HUES64 (cell line): Measurements from ENCODE around the gene GRAMD1B.

ENCODE experiments used
- H3K27ac ChIP-seq: 2 replicates; pipeline ENCODE4 v1.7.0; 2013; ENCODE audit warnings: low read depth, low read length, inconsistent platforms
- H3K27me3 ChIP-seq: 2 replicates; pipeline ENCODE4 v1.6.1; 2013; ENCODE audit warnings: mild to moderate bottlenecking, low read length; ENCODE audit not compliant: insufficient read depth
- H3K36me3 ChIP-seq: 2 replicates; pipeline ENCODE4 v1.6.1; 2013; ENCODE audit warnings: mild to moderate bottlenecking, low read length; ENCODE audit not compliant: insufficient read depth
- H3K4me1 ChIP-seq: 2 replicates; pipeline ENCODE4 v1.6.1; 2013; ENCODE audit warnings: mild to moderate bottlenecking, low read length, moderate library complexity; ENCODE audit not compliant: insufficient read depth
- H3K4me3 ChIP-seq: 2 replicates; pipeline ENCODE4 v1.5.1; 2013; ENCODE audit warnings: mild to moderate bottlenecking, low read length, moderate library complexity
- H3K9ac ChIP-seq: 2 replicates; pipeline ENCODE4 v1.6.1; 2013; ENCODE audit warnings: mild to moderate bottlenecking, low read depth, low read length
- H3K9me3 ChIP-seq: 2 replicates; pipeline ENCODE4 v1.6.1; 2013; ENCODE audit warnings: low read depth, low read length; ENCODE audit not compliant: insufficient read depth
- WGBS: fragments of 150-250, 120-280 bp; methylation state at CpG from one replicate; pipeline ENCODE4 v1.1.7; 2013; ENCODE audit warnings: missing lambda C conversion rate; 5-methylcytosine and 5-hydroxymethylcytosine counted together

Gene GRAMD1B

DNA sequence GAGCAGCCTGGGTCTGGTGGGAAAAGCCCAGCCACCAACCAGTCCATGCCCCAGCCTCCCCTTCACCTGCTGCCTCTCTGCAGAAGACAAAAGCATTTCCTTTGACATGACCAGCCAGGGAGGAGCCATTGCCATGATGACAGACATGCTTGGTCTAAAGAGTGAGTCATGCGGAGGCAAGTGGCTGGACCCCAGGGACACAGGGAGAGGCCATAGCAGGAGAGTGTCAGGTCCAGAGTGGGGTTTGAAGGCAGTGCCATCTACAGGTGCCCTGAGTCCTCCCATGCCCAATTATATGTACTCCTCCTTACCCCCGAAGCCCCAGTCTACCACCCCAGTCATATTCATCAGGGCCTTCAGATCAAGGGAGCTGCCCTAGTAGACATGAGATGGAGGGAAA lies 157.0 kb downstream of the GRAMD1B start:
- no peak overlapping the region for H3K9ac ChIP-seq
- no peaks in the 10 kb centered on the region for H3K4me1 ChIP-seq
- 0 out of 2 replicates have a peak, but pooled peaks cover 4% of the 10 kb centered on the region for H3K36me3 ChIP-seq
- H3K4me3 ChIP-seq = no peak overlapping the region
- no peak overlapping the region for H3K27ac ChIP-seq
- no peaks in the 10 kb centered on the region for H3K9me3 ChIP-seq
- H3K27me3 ChIP-seq = no peaks in the 10 kb centered on the region
- 90% methylated on average over 2 of the region's 2 CpGs for WGBS

DNA sequence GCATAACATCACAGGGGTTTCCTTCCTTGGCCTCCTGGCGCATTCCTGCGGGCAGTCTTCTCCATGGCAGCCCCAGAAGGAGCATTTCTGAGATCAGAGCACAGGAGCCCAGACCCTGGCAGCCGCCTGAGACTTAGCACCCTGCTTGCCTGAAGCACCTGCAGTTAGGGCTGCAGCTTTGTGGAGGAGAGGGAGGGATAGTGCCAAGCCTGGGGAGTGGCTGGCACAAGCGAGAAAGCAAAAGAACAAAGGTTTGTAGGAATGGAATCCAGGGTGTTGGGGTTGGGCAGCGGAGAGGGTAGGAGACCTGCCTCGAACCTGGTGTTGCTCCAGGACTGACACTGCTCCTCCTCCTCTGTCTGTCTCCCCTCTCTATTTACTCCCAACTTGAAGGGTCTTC lies 157.5 kb downstream of the GRAMD1B start:
- H3K27ac ChIP-seq = no peak overlapping the region
- no peaks in the 10 kb centered on the region for H3K27me3 ChIP-seq
- H3K4me1 ChIP-seq = no peaks in the 10 kb centered on the region
- WGBS = 95% methylated on average over 6 of the region's 6 CpGs
- H3K36me3 ChIP-seq = 0 out of 2 replicates have a peak, but pooled peaks cover 4% of the 10 kb centered on the region
- no peak overlapping the region for H3K9ac ChIP-seq
- no peak overlapping the region for H3K4me3 ChIP-seq
- no peaks in the 10 kb centered on the region for H3K9me3 ChIP-seq

DNA sequence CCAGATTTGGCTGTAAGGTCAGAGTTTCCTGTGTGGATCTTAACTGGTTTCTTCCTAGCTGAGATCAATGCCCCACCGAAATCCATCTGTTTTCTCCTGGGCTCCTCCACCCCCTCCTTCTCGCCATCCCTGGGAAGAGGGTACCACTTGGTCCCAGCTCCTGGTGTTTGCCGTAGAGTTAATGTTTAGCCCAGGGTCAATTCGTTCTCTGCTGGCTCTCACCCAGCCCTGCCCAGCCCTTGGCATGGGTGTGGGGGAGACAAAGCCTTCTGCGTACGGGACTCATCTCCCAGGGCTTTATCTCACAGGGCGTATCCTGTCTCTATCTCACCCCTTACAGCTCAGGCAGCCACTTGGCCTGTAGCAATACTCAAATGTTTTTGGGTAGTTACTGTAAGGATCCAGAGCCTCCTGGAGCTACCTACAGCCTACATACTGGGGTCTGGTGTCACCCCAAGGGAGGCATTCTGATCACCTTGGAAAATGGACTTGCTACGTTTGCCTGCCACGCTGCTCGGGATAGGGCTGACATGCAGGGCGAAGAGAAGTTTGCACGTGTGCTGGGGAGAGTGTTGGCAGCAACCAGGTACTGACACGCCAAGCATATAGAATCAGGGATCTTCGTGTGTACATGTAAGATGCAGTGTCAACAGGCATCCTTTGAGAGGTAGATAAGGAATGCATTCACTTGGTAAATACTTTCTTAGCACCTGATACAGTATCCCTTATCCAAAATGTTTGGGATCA lies 158.2 kb downstream of the GRAMD1B start:
- Histone ChIP-seq H3K36me3 (0 out of 2 replicates have a peak, but pooled peaks cover 4% of the 10 kb centered on the region), H3K9me3 (no peaks in the 10 kb centered on the region), H3K4me3 (no peak overlapping the region), H3K27me3 (no peaks in the 10 kb centered on the region), H3K27ac (no peak overlapping the region), H3K9ac (no peak overlapping the region), H3K4me1 (no peaks in the 10 kb centered on the region)
- WGBS = 92% methylated on average over 14 of the region's 14 CpGs

DNA sequence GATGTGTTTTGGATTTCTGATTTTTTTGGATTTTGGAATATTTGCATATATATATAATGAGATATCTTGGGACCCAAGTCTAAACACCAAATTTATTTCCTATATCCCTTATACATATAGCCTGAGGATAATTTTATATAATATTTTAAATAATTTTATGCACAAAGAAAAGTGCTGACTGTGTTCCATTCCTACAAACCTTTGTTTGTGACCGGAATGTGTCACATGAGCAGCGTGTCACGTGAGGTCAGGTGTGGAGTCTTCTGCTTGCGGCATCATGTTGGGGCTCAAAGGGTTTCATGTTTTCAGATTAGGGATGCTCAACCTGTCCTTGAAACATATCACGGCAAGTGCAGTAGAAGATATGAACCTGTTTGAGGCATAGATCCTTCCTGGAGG lies 158.8 kb downstream of the GRAMD1B start:
- Histone ChIP-seq H3K36me3 (0 out of 2 replicates have a peak, but pooled peaks cover 6% of the 10 kb centered on the region), H3K4me3 (no peak overlapping the region), H3K9ac (no peak overlapping the region), H3K4me1 (no peaks in the 10 kb centered on the region), H3K27me3 (no peaks in the 10 kb centered on the region), H3K9me3 (no peaks in the 10 kb centered on the region), H3K27ac (no peak overlapping the region)
- WGBS = 94% methylated on average over 5 of the region's 5 CpGs

DNA sequence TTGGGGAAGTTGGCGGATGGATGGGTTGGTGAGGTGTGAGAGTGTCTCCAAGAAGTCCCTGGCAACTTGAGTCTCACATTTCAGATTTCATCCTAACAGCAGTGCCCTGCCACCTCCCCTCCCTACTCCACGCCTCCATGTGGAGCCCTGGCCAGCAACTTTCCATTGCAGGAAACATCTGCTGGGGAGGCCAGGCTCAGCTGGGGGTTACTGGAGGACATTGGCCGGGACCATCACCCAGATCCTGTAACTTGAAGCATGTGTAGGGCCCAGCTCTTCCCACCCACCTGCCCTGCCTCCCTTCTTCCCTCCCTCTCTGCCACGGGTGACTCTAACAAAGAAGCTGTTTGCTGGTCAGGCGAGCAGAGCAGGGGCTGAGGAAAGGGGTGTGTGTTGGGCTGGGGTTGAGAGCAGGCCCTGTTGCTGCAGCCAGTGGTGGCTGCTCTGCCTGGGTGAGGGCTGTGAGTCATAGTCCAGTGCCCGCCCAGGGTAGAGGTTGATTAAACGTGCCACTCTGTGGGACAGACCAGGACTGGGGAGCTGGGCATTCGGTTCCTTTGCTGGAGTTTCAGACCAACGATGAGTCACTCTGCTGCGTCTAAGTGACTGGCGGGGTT lies 160.3 kb downstream of the GRAMD1B start:
- Histone ChIP-seq H3K9me3 (no peaks in the 10 kb centered on the region), H3K4me1 (no peaks in the 10 kb centered on the region), H3K27me3 (no peaks in the 10 kb centered on the region), H3K27ac (no peak overlapping the region), H3K36me3 (0 out of 2 replicates have a peak, but pooled peaks cover 7% of the 10 kb centered on the region), H3K9ac (no peak overlapping the region), H3K4me3 (no peak overlapping the region)
- WGBS = 90% methylated on average over 10 of the region's 11 CpGs

DNA sequence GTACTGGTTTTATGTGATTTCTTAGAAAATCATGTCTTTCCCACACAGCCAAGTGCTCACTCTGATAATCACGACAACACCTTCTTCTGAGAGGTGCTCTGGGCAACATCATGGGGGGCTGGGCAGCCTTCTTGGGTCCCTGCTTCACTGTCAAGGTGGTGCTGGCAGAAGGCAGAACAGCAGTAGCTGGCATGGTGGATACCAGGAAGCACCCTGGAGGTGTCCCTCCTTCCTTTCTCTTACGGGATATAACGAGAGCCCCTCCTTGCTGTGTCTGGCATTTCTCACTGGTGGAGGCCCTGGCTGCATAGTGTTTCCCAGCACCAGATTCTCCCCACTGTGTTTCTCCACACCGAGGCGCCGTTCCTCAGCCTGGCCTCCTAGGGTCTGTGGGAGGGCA lies 163.5 kb downstream of the GRAMD1B start:
- H3K4me1 ChIP-seq = no peaks in the 10 kb centered on the region
- H3K27ac ChIP-seq = no peak overlapping the region
- no peaks in the 10 kb centered on the region for H3K27me3 ChIP-seq
- H3K4me3 ChIP-seq = no peak overlapping the region
- no peak overlapping the region for H3K9ac ChIP-seq
- WGBS = 86% methylated on average over 5 of the region's 6 CpGs
- no peaks in the 10 kb centered on the region for H3K9me3 ChIP-seq
- H3K36me3 ChIP-seq = peaks cover 18% of the 10 kb centered on the region; the same call in 1 of the 2 replicates

DNA sequence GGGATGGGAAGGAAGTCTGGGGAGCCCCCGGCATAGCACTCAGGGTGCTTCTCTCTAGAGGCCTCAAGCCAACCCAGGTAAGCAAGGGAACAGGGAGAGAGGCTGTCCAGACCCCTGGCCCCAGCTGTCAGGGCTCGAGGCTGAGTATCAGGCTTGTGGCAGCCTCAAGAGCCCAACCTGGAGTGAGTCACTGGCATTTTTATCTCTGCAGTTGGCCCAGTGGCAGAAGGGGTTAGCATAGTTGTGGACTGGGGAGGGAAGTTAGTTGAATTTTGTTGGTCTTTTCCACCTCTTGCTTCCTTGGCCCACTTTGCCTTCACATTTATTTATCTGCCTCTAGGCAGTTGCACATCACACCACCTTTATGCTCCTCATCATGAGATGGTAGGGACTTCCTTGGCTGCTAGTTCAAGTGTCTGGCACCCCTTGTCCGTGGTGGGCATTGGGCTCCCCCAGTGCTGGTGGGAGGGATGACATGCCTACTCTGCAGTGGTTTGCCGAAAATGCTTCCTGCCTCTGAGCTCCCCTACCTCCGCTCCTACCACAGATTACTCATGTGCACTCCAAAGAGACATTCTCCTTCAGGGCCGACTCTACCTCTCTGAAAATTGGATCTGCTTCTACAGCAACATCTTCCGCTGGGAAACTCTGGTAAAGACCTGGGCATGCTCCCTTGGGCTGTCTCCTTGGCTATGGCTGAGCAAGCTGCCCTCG lies 164.3 kb downstream of the GRAMD1B start:
- H3K4me1 ChIP-seq = no peaks in the 10 kb centered on the region
- no peaks in the 10 kb centered on the region for H3K9me3 ChIP-seq
- 92% methylated on average over 8 of the region's 8 CpGs for WGBS
- H3K36me3 ChIP-seq = peaks cover 22% of the 10 kb centered on the region; the same call in 1 of the 2 replicates
- H3K9ac ChIP-seq = no peak overlapping the region
- no peak overlapping the region for H3K27ac ChIP-seq
- H3K4me3 ChIP-seq = no peak overlapping the region
- no peaks in the 10 kb centered on the region for H3K27me3 ChIP-seq

DNA sequence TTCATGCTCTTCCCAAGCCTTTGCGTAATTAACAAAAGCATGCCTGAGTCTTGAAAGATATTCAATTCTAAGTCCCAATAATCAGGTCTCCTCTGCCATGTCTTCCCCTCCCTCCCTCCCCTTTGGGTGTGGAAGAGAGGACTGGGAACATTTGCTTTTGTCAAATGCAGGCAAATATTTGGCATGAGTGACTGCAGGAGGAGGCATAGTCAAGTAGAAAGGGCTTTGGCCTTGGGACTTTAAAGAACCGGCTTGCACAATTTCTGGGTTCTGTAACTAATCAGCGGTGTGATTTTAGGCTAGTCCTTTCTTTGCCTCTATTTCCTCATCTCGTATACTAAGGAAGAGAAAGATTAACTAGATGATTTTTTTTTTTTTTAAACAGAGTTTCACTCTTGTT lies 164.9 kb downstream of the GRAMD1B start:
- H3K9me3 ChIP-seq = no peaks in the 10 kb centered on the region
- WGBS = 97% methylated on average over 3 of the region's 4 CpGs
- H3K9ac ChIP-seq = no peak overlapping the region
- no peaks in the 10 kb centered on the region for H3K4me1 ChIP-seq
- peaks cover 23% of the 10 kb centered on the region; the same call in 1 of the 2 replicates for H3K36me3 ChIP-seq
- H3K27ac ChIP-seq = no peak overlapping the region
- no peaks in the 10 kb centered on the region for H3K27me3 ChIP-seq
- H3K4me3 ChIP-seq = no peak overlapping the region

DNA sequence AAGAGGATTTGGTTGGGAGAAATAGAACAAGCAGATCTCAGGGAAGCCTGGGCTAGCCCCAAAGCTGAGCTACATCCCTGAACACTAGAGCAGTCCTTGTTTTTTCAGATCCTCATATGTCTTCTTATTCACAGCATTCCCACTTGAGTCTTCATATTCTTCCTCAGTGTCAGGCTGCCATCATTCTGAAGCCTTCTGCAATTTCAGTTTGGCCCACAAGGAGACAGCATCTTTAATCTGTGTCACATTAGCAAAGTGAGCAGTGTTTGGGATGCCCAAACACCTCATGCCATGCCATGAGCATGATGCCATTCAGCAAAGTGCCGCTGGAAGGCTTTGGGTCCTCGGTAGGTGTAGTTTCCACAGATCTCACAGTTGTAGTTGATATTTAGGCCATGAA lies 167.8 kb downstream of the GRAMD1B start:
- no peak overlapping the region for H3K4me3 ChIP-seq
- no peak overlapping the region for H3K9ac ChIP-seq
- no peaks in the 10 kb centered on the region for H3K27me3 ChIP-seq
- H3K36me3 ChIP-seq = peaks cover 42% of the 10 kb centered on the region
- H3K9me3 ChIP-seq = no peaks in the 10 kb centered on the region
- H3K27ac ChIP-seq = no peak overlapping the region
- WGBS = 95% methylated on average over 2 of the region's 2 CpGs
- H3K4me1 ChIP-seq = no peaks in the 10 kb centered on the region

DNA sequence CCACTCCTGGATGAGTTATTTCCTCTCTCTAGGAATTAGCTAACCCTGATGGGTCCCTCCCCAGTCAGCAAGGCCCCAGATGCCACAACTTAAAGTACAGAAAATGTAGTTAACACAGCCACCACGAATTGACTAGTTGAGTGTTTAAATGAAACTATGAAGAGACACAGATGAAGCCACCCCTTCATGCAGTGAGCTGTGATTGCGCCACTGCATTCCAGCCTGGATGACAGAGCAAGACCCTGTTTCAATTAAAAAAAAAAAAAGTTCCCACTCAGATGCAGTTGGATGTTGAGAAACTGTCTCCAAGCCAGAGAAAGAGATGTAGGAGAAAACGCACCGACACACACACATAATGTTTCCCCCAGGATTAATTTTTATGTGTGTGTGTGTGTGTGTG lies 171.1 kb downstream of the GRAMD1B start:
- Histone ChIP-seq H3K36me3 (peaks cover 60% of the 10 kb centered on the region), H3K9ac (no peak overlapping the region), H3K4me1 (no peaks in the 10 kb centered on the region), H3K27me3 (no peaks in the 10 kb centered on the region), H3K27ac (no peak overlapping the region), H3K4me3 (no peak overlapping the region), H3K9me3 (no peaks in the 10 kb centered on the region)
- 92% methylated on average over 4 of the region's 4 CpGs for WGBS

DNA sequence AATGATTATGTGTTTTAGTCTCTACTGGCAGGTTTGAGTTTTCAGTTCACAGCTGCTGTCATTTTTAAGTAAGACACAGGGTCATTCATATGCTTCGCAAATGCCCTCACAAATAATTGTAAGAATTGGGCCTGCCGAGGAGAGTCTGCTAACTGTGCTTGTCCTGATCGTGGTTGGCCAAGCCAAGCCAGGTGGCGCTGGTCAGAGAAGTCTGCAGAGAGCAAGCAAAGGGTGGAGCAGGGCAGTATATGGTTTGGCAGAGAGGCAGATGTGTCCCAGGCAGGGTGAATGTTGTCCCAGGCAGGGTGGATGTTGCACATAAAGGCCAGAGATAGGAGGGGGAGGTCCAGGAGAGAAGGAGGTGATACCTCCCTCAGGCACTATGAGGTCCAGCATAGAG lies 171.7 kb downstream of the GRAMD1B start:
- Histone ChIP-seq H3K27ac (no peak overlapping the region), H3K4me1 (no peaks in the 10 kb centered on the region), H3K4me3 (no peak overlapping the region), H3K36me3 (peaks cover 59% of the 10 kb centered on the region), H3K9ac (no peak overlapping the region), H3K9me3 (no peaks in the 10 kb centered on the region), H3K27me3 (no peaks in the 10 kb centered on the region)
- WGBS = 91% methylated on average over 4 of the region's 4 CpGs
